GM21529 (cell line): ENCODE results near the gene PDAP1.
"Not testable (repeated sequence)": the region's sequence is repeated elsewhere in the genome, so short reads cannot be mapped to it uniquely, and the experiment has no call there.

ENCODE experiments used
- ATAC-seq: cut with Tn5 transposase; IDR thresholded peaks from one replicate; pipeline ENCODE4 v1.9.1; 2021; ENCODE audit not compliant: unreplicated experiment

Gene PDAP1

GRCh38 chr7:99408379-99409191 lies at the start of gene PDAP1, which contains the start of gene BUD31:
Gene PDAP1, minus strand, starts transcription at chr7:99408597. Its CDS starts 49 bp downstream, at chr7:99408548.
Gene BUD31, plus strand, starts transcription at chr7:99408969. Its CDS starts 2,124 bp downstream, at chr7:99411093.
- ATAC-seq, result peak; percentile 73

GRCh38 chr7:99457650-99458493 lies 49.5 kb upstream of the PDAP1 start:
- ATAC-seq, result no peak

GRCh38 chr7:99457050-99457649 lies 48.8 kb upstream of the PDAP1 start:
- no peak for ATAC-seq

- ATAC-seq, result no peak
Observed at GRCh38 chr7:99456288-99456687, 47.9 kb upstream of the PDAP1 start.

- no peak for ATAC-seq
Observed at GRCh38 chr7:99455874-99456273, 47.5 kb upstream of the PDAP1 start.

- no peak for ATAC-seq
Observed at GRCh38 chr7:99453105-99453504, 44.7 kb upstream of the PDAP1 start.

GRCh38 chr7:99452541-99452940 lies 44.1 kb upstream of the PDAP1 start:
- ATAC-seq, result no peak

GRCh38 chr7:99451936-99452335 lies 43.5 kb upstream of the PDAP1 start:
- ATAC-seq, result no peak

- ATAC-seq, result no peak
Observed at GRCh38 chr7:99449326-99449725, 40.9 kb upstream of the PDAP1 start.

- no peak for ATAC-seq
Observed at GRCh38 chr7:99448855-99449254, 40.5 kb upstream of the PDAP1 start.

GRCh38 chr7:99447943-99448342 lies 39.5 kb upstream of the PDAP1 start:
- ATAC-seq, result no peak

GRCh38 chr7:99446096-99446495 lies 37.7 kb upstream of the PDAP1 start:
- ATAC-seq, result no peak

- ATAC-seq, result no peak
Observed at GRCh38 chr7:99440195-99440594, 31.8 kb upstream of the PDAP1 start.

- ATAC-seq, result peak; percentile 93
Observed at GRCh38 chr7:99438573-99439480, 30.4 kb upstream of the PDAP1 start, which contains the start of the genes CPSF4 and PTCD1. Gene CPSF4, plus strand, starts transcription at chr7:99438943. Its CDS starts 140 bp downstream, at chr7:99439083. Gene PTCD1, minus strand, starts transcription at chr7:99438798. Its CDS starts 3,556 bp downstream, at chr7:99435242.

GRCh38 chr7:99437946-99438572 lies 29.7 kb upstream of the PDAP1 start:
- ATAC-seq, result no peak

GRCh38 chr7:99433158-99433557 lies 24.8 kb upstream of the PDAP1 start:
- ATAC-seq, result no peak

- ATAC-seq, result not testable (repeated sequence)
Observed at GRCh38 chr7:99431756-99432540, 23.6 kb upstream of the PDAP1 start.

GRCh38 chr7:99429756-99430155 lies 21.4 kb upstream of the PDAP1 start:
- no peak for ATAC-seq

- ATAC-seq, result no peak
Observed at GRCh38 chr7:99428972-99429566, 20.7 kb upstream of the PDAP1 start.
